HepG2 (cell line): ENCODE data around the gene SND1. TPM values are rescaled to one million over a fixed set of nuclear protein-coding genes. Genes with fewer than 3 reads are reported as not detected.

ENCODE experiments used
- ATAC-seq: fragments of 200-7000 bp; cut with Tn5 transposase; 3 replicates; pipeline ENCODE4 v1.9.1; 2020; ENCODE audit warnings: mild to moderate bottlenecking, moderate library complexity
- BruUV-seq: library from RNA; stranded (reverse); fragments of 400-500 nt; replicated peaks from 2 replicates; lab custom pipeline; 2021; lab: Mats Ljungman, UMichigan
- CTCF ChIA-PET: fragments of 300-600 bp; formaldehyde crosslinking; extraction: SDS; loops from one replicate; lab custom pipeline; 2021; ENCODE audit warnings: low total read pairs, inconsistent platforms, low intra/inter-chr PET ratio; lab: Yijun Ruan, JAX
- POLR2A ChIA-PET: fragments of 350-600 bp; sonication (Branson Sonifier 250); formaldehyde crosslinking; loops from one replicate; lab custom pipeline; 2020; ENCODE audit warnings: antibody characterized with exemption, inconsistent platforms; lab: Yijun Ruan, JAX
- DNase-seq: peaks from one replicate; pipeline ENCODE4 v3.0.0-alpha.2; 2015; ENCODE audit warnings: low spot score
- FAIRE-seq: peaks from 3 replicates; lab custom pipeline; 2011; peaks lifted over from hg19 to GRCh38; lab: Jason Lieb, UNC
- H2AFZ ChIP-seq: one replicate; pipeline ENCODE4 v1.6.1; 2011; ENCODE audit warnings: low read length, inconsistent platforms
- H3K27ac ChIP-seq: fragments of 300-600 bp; 3 replicates; pipeline ENCODE4 v1.8.0; 2011; ENCODE audit warnings: mixed run types, mild to moderate bottlenecking, mixed read lengths, low read length, inconsistent platforms; ENCODE audit not compliant: insufficient read depth; ENCODE audit errors: extremely low read length
- H3K27me3 ChIP-seq, 2 experiments: fragments of 200-600 bp in 1 of 2; 2 replicates in 1 of 2; 3 replicates in 1 of 2; pipeline versions ENCODE4 v1.6.0 to v1.8.0; 2011; ENCODE audit warnings: low read length in 2 of 2, mild to moderate bottlenecking in 2 of 2, moderate library complexity in 2 of 2, inconsistent platforms in 1 of 2; ENCODE audit not compliant: insufficient read depth in 2 of 2, control insufficient read depth in 1 of 2
- H3K36me3 ChIP-seq, 2 experiments: fragments of 200-600 bp in 1 of 2; replicated peaks in 1 of 2; 2 replicates in 1 of 2; 3 replicates in 1 of 2; pipeline versions ENCODE4 v1.5.1 to v1.8.0; 2011; ENCODE audit warnings: low read length in 2 of 2, inconsistent platforms in 1 of 2; ENCODE audit not compliant: insufficient read depth in 2 of 2, control insufficient read depth in 1 of 2
- H3K4me1 ChIP-seq: 2 replicates; pipeline ENCODE4 v1.5.1; 2012; ENCODE audit warnings: low read length, inconsistent platforms; ENCODE audit not compliant: insufficient read depth
- H3K4me2 ChIP-seq: 2 replicates; pipeline ENCODE4 v1.6.0; 2011; ENCODE audit warnings: low read depth, low read length, inconsistent platforms
- H3K4me3 ChIP-seq, 3 experiments: fragments of 200-600 bp in 1 of 3; sonication (generic), shearing (Covaris generic) in 1 of 3; replicated peaks in 1 of 3; 2 replicates each; pipeline ENCODE4 v1.5.1; 2011 to 2016; ENCODE audit warnings: low read length in 3 of 3, inconsistent platforms in 2 of 3, low read depth in 2 of 3, mild to moderate bottlenecking in 2 of 3, control low read depth in 1 of 3, mixed read lengths in 1 of 3; ENCODE audit not compliant: insufficient read depth in 1 of 3
- H3K79me2 ChIP-seq: one replicate; pipeline ENCODE4 v1.6.1; 2011; ENCODE audit warnings: low read length, inconsistent platforms; ENCODE audit not compliant: insufficient read depth
- H3K9ac ChIP-seq: 2 replicates; pipeline ENCODE4 v1.6.0; 2011; ENCODE audit warnings: mild to moderate bottlenecking, low read depth, low read length, inconsistent platforms; ENCODE audit not compliant: insufficient read depth
- H3K9me3 ChIP-seq: 2 replicates; pipeline ENCODE4 v1.5.1; 2012; ENCODE audit warnings: mild to moderate bottlenecking, low read length
- H4K20me1 ChIP-seq: 2 replicates; pipeline ENCODE4 v1.6.0; 2011; ENCODE audit warnings: inconsistent platforms, mild to moderate bottlenecking, low read length, moderate library complexity; ENCODE audit not compliant: insufficient read depth
- ATF7 ChIP-seq, 2 experiments: fragments of 450-650 bp in 1 of 2; sonication (generic) in 1 of 2; formaldehyde crosslinking in 1 of 2; IDR thresholded peaks; 2 replicates each; pipeline versions ENCODE4 v1.4.0 to v1.6.1; 2016 to 2020; ENCODE audit warnings: antibody characterized with exemption in 1 of 2, mild to moderate bottlenecking in 1 of 2, missing genetic modification reagents in 1 of 2
- FOXK2 ChIP-seq: fragments of 450-650 bp; IDR thresholded peaks from 2 replicates; pipeline ENCODE4 v1.6.1; 2016
- GATAD2A ChIP-seq: IDR thresholded peaks from 2 replicates; pipeline ENCODE4 v1.6.1; 2016
- HNRNPL ChIP-seq: fragments of 200-400 bp; formaldehyde crosslinking; IDR thresholded peaks from 2 replicates; pipeline ENCODE4 v1.6.1; 2017; ENCODE audit warnings: mild to moderate bottlenecking, low read depth, low read length
- PAXIP1 ChIP-seq: sonication (generic); formaldehyde crosslinking; conservative IDR thresholded peaks from 2 replicates; pipeline ENCODE4 v1.4.0; 2020; ENCODE audit warnings: mild to moderate bottlenecking, missing genetic modification reagents, moderate library complexity
- RFX5 ChIP-seq: IDR thresholded peaks from 2 replicates; pipeline ENCODE4 v1.6.1; 2011; ENCODE audit warnings: low read depth, low read length, improper control_type of control experiment
- SOX13 ChIP-seq, 3 experiments: fragments of 450-650 bp in 1 of 3; sonication (generic) in 1 of 3; formaldehyde crosslinking in 1 of 3; IDR thresholded peaks in 2 of 3; conservative IDR thresholded peaks in 1 of 3; 2 replicates each; pipeline versions ENCODE4 v1.5.0 to v1.6.1; 2016 to 2020; ENCODE audit warnings: antibody characterized with exemption in 1 of 3, mild to moderate bottlenecking in 1 of 3, missing compliant biosample characterization in 1 of 3, missing genetic modification reagents in 1 of 3, moderate library complexity in 1 of 3
- TARDBP ChIP-seq: sonication (generic); formaldehyde crosslinking; IDR thresholded peaks from 2 replicates; pipeline ENCODE4 v1.8.0; 2022; ENCODE audit warnings: mild to moderate bottlenecking, missing genetic modification reagents
- TEAD2 ChIP-seq: sonication (generic); formaldehyde crosslinking; IDR thresholded peaks from 2 replicates; pipeline ENCODE4 v1.9.0; 2021; ENCODE audit warnings: missing genetic modification reagents
- U2AF1 ChIP-seq: fragments of 200-400 bp; formaldehyde crosslinking; optimal IDR thresholded peaks from 2 replicates; pipeline ENCODE3; 2017; ENCODE audit warnings: mild to moderate bottlenecking, low read depth, low read length
- ZBTB25 ChIP-seq: IDR thresholded peaks from 2 replicates; pipeline ENCODE4 v1.6.1; 2018; ENCODE audit warnings: missing genetic modification reagents
- ZKSCAN5 ChIP-seq: sonication (generic); formaldehyde crosslinking; IDR thresholded peaks from 2 replicates; pipeline ENCODE4 v1.5.1; 2020; ENCODE audit warnings: mild to moderate bottlenecking, missing genetic modification reagents
- ZNF3 ChIP-seq: IDR thresholded peaks from 2 replicates; pipeline ENCODE4 v1.7.0; 2017; ENCODE audit warnings: inconsistent platforms
- ZNF446 ChIP-seq: sonication (generic); formaldehyde crosslinking; IDR thresholded peaks from 2 replicates; pipeline ENCODE4 v1.5.0; 2020; ENCODE audit warnings: mild to moderate bottlenecking, missing genetic modification reagents
- ZNF552 ChIP-seq: sonication (generic); formaldehyde crosslinking; IDR thresholded peaks from 2 replicates; pipeline ENCODE4 v1.9.0; 2022; ENCODE audit warnings: missing genetic modification reagents, mild to moderate bottlenecking, borderline replicate concordance
- ZNF788 ChIP-seq: sonication (generic); formaldehyde crosslinking; IDR thresholded peaks from 2 replicates; pipeline ENCODE4 v1.5.0; 2020; ENCODE audit warnings: mild to moderate bottlenecking, missing genetic modification reagents, borderline replicate concordance
- ZUFSP ChIP-seq: sonication (generic); formaldehyde crosslinking; IDR thresholded peaks from 2 replicates; pipeline ENCODE4 v1.9.0; 2021; ENCODE audit warnings: missing genetic modification reagents, mild to moderate bottlenecking, borderline replicate concordance
- WGBS: methylation state at CpG from one replicate; pipeline ENCODE4 v1.1.6; 2017; ENCODE audit warnings: low lambda C conversion rate; 5-methylcytosine and 5-hydroxymethylcytosine counted together
- in situ Hi-C: cut with HindIII; loops from 2 replicates; pipeline ENCODE4 v1.10.0; 2017; ENCODE audit warnings: low pct_unique_long_range_greater_than_20kb; ENCODE audit not compliant: extremely low pct_ligation_motif_present
- intact Hi-C: fragments of 100-400 bp; cut with micrococcal nuclease; formaldehyde crosslinking; loops from one replicate; pipeline ENCODE4 v1.10.0; 2022; ENCODE audit not compliant: unreplicated experiment
- polyA plus RNA-seq, 8 experiments: library from polyadenylated mRNA; depleted of rRNA in 3 of 8; stranded (reverse) in 7 of 8; unstranded in 1 of 8; fragments of >200 nt; fragmentation: Illumina TruSeq in 4 of 8; extraction: Trizol in 4 of 8; gene quantifications; 2 replicates each; pipeline versions ENCODE4 v1.2.1 to v1.2.3, GENCODE V29; 2011 to 2016; ENCODE audit warnings: low read depth in 4 of 8, missing spikeins in 1 of 8, mixed read lengths in 1 of 8; ENCODE audit not compliant: insufficient read depth in 1 of 8
- total RNA-seq, 5 experiments: library from RNA; depleted of rRNA; stranded (reverse); fragments of >200 nt; fragmentation: Illumina TruSeq; extraction: Trizol; gene quantifications; 2 replicates each; pipeline ENCODE4 v1.2.3, GENCODE V29; 2016; ENCODE audit warnings: low read depth in 1 of 5

Gene SND1
- total and polyA plus RNA-seq, 2 of the 13 experiments (the other 11 are each of a cell fraction or from before 2014, with no cell fraction given): 110 to 182 TPM

GRCh38 chr7:128063088-128063487 is 411.1 kb downstream of the SND1 start:
- H3K4me2 ChIP-seq: no peak overlapping the region
- 97% methylated on average over 6 of the region's 8 CpGs for WGBS
- H3K9me3 ChIP-seq: no peaks in the 10 kb centered on the region
- H3K27ac ChIP-seq: no peak overlapping the region
- ChIA-PET POLR2A (no interaction called here), CTCF (no interaction called here)
- in situ Hi-C loops (no loop called here), intact Hi-C loops (no loop called here)
- TF ChIP-seq U2AF1: no peak
- TF ChIP-seq ZNF3 (CRISPR knock-in tag): no peak
- TF ChIP-seq ZUFSP (CRISPR knock-in tag): no peak
- TF ChIP-seq TEAD2 (CRISPR knock-in tag): no peak
- TF ChIP-seq GATAD2A: no peak
- TF ChIP-seq RFX5: no peak
- TF ChIP-seq TARDBP (CRISPR knock-in tag): no peak
- TF ChIP-seq HNRNPL: no peak
- TF ChIP-seq ZNF788: no peak
- no peak for TF ChIP-seq ZBTB25 (CRISPR knock-in tag)
- no peak for TF ChIP-seq FOXK2
- no peak for TF ChIP-seq PAXIP1
- TF ChIP-seq ZNF446 (CRISPR knock-in tag): no peak
- no peak for TF ChIP-seq ZKSCAN5
- TF ChIP-seq SOX13 (IDR thresholded peaks at IDR 0.05): no peak
- no peak for TF ChIP-seq SOX13 (CRISPR knock-in tag; conservative IDR thresholded peaks at IDR 0.05 in 1 of 2, IDR thresholded peaks at IDR 0.05 in 1 of 2)
- TF ChIP-seq ZNF552: no peak
- no peak for TF ChIP-seq ATF7 (IDR thresholded peaks at IDR 0.05)
- TF ChIP-seq ATF7 (CRISPR knock-in tag; IDR thresholded peaks at IDR 0.05): no peak
- no peak overlapping the region for H2AFZ ChIP-seq
- H4K20me1 ChIP-seq: peaks cover 2% of the 10 kb centered on the region; the same call in 1 of the 2 replicates
- no TSS peak for BruUV-seq
- no peaks in the 10 kb centered on the region for H3K4me1 ChIP-seq
- peaks cover 6 to 31% of the 10 kb centered on the region in 2 experiments for H3K36me3 ChIP-seq
- H3K9ac ChIP-seq: no peak overlapping the region
- FAIRE-seq: no peak
- H3K4me3 ChIP-seq: no peak overlapping the region
- no peak for DNase-seq
- no peak for ATAC-seq
- H3K27me3 ChIP-seq: no peaks in the 10 kb centered on the region
- no peaks in the 10 kb centered on the region for H3K79me2 ChIP-seq
